HG02642 (cell line): ENCODE data around the gene BCO2.
"Not testable (repeated sequence)": the region's sequence is repeated elsewhere in the genome, so short reads cannot be mapped to it uniquely, and the experiment has no call there.

ENCODE experiments used
- ATAC-seq: cut with Tn5 transposase; IDR thresholded peaks from one replicate; pipeline ENCODE4 v1.9.1; 2021; ENCODE audit warnings: mild to moderate bottlenecking; ENCODE audit not compliant: unreplicated experiment, poor library complexity

The BCO2 gene

GRCh38 chr11:112174789-112175598, at the start of gene BCO2:
Gene BCO2 (plus strand): TSS chr11:112175512. CDS start chr11:112175602, 90 bp downstream.
- peak; percentile 63 for ATAC-seq

GRCh38 chr11:112127056-112127455, 48.3 kb upstream of the BCO2 start:
- no peak for ATAC-seq

GRCh38 chr11:112128483-112129121, 46.7 kb upstream of the BCO2 start:
- ATAC-seq: no peak

- ATAC-seq: no peak
Measured at GRCh38 chr11:112129656-112130055, 45.7 kb upstream of the BCO2 start.

GRCh38 chr11:112132737-112133136, 42.6 kb upstream of the BCO2 start:
- no peak for ATAC-seq

GRCh38 chr11:112134473-112134872, 40.8 kb upstream of the BCO2 start:
- ATAC-seq: no peak

- ATAC-seq: no peak
Measured at GRCh38 chr11:112143597-112143996, 31.7 kb upstream of the BCO2 start.

- no peak for ATAC-seq
Measured at GRCh38 chr11:112150517-112150916, 24.8 kb upstream of the BCO2 start.

- ATAC-seq: no peak
Measured at GRCh38 chr11:112156153-112156955, 19.0 kb upstream of the BCO2 start.

GRCh38 chr11:112156956-112157766, 18.2 kb upstream of the BCO2 start:
- ATAC-seq: no peak

- ATAC-seq: no peak
Measured at GRCh38 chr11:112159098-112160065, 15.9 kb upstream of the BCO2 start.

- no peak for ATAC-seq
Measured at GRCh38 chr11:112160091-112160848, 15.0 kb upstream of the BCO2 start.

GRCh38 chr11:112161012-112161411, 14.3 kb upstream of the BCO2 start:
- no peak for ATAC-seq

GRCh38 chr11:112162200-112162599, 13.1 kb upstream of the BCO2 start:
- ATAC-seq: not testable (repeated sequence)

- no peak for ATAC-seq
Measured at GRCh38 chr11:112162761-112163546, 12.4 kb upstream of the BCO2 start.

- ATAC-seq: no peak
Measured at GRCh38 chr11:112163875-112164685, 11.2 kb upstream of the BCO2 start, which contains the start of gene IL18. Gene IL18 (minus strand): TSS chr11:112164094. CDS start chr11:112155053, 9,041 bp downstream.

GRCh38 chr11:112165049-112165448, 10.3 kb upstream of the BCO2 start:
- ATAC-seq: no peak
